ENCODE measurements around the gene RASL11A. TPM values are rescaled to one million over a fixed set of nuclear protein-coding genes. Genes with fewer than 3 reads are reported as not detected.

Gene RASL11A
- total and polyA plus RNA-seq, 2 of the 8 experiments (the other 6 are each of a cell fraction or from before 2014, with no cell fraction given), result 2.9 to 6.8 TPM

- POLR2A ChIA-PET (ENCODE audit: partially characterized antibody), result no interaction called here
- H3K79me1 ChIP-seq (ENCODE audit: low read depth, low read length), result no peaks in the 10 kb centered on the region
- no peak overlapping the region for H2BK5ac ChIP-seq (ENCODE audit: low read depth, low read length)
- no peak overlapping the region for H3K27ac ChIP-seq (ENCODE audit: low read depth, low read length)
- H3K4ac ChIP-seq (replicated peaks; ENCODE audit: insufficient read length, low read depth, low read length), result no peak overlapping the region
- H4K8ac ChIP-seq (ENCODE audit: extremely low read depth, insufficient read depth, low read length), result no peak overlapping the region
- H3K56ac ChIP-seq (replicated peaks; ENCODE audit: insufficient read length, low read depth, low read length), result no peak overlapping the region
- H2AFZ ChIP-seq (ENCODE audit: low read length), result no peak overlapping the region
- H3K9ac ChIP-seq (replicated peaks in 1 of 4; ENCODE audit: extremely low read depth in 1 of 4, low read depth in 3 of 4, low read length in 3 of 4), result no peak overlapping the region
- TF ChIP-seq KDM5A (IDR thresholded peaks at IDR 0.05; ENCODE audit: low read length), result no peak
- TF ChIP-seq HDAC2 (IDR thresholded peaks at IDR 0.05; ENCODE audit: borderline replicate concordance in 1 of 2, low read depth in 2 of 2, low read length in 2 of 2), result no peak
- no peak for TF ChIP-seq SP2 (IDR thresholded peaks at IDR 0.05; ENCODE audit: low read length)
- no peak for TF ChIP-seq CREB1 (IDR thresholded peaks at IDR 0.05)
- TF ChIP-seq TAF7 (optimal IDR thresholded peaks at IDR 0.05; ENCODE audit: borderline replicate concordance, low read depth, low read length), result no peak
- TF ChIP-seq TEAD4 (IDR thresholded peaks at IDR 0.05; ENCODE audit: low read depth, low read length), result no peak
- no peak for TF ChIP-seq JUN (IDR thresholded peaks at IDR 0.05; ENCODE audit: low read depth, low read length)
- no peak for TF ChIP-seq POLR2A (IDR thresholded peaks at IDR 0.05; ENCODE audit: control extremely low read depth in 1 of 2, low read depth in 2 of 2, low read length in 2 of 2)
- no peak for TF ChIP-seq SIN3A (conservative IDR thresholded peaks at IDR 0.05 in 1 of 2, IDR thresholded peaks at IDR 0.05 in 1 of 2; ENCODE audit: low read depth in 1 of 2, low read length in 2 of 2)
- no peak for TF ChIP-seq TAF1 (IDR thresholded peaks at IDR 0.05; ENCODE audit: low read depth, low read length)
- no peak for TF ChIP-seq KDM4A (IDR thresholded peaks at IDR 0.05; ENCODE audit: low read depth, low read length, severe bottlenecking)
- no peak for TF ChIP-seq ATF3 (IDR thresholded peaks at IDR 0.05; ENCODE audit: insufficient read depth, low read depth, low read length)
- TF ChIP-seq KDM1A (IDR thresholded peaks at IDR 0.05; ENCODE audit: borderline replicate concordance, low read length), result no peak
- TF ChIP-seq YY1 (IDR thresholded peaks at IDR 0.05; ENCODE audit: low read depth, low read length), result no peak
- no peak overlapping the region for H2BK15ac ChIP-seq (ENCODE audit: low read length)
- H3K4me3 ChIP-seq (ENCODE audit: extremely low read depth in 1 of 4, insufficient read depth in 2 of 4, low read depth in 3 of 4, low read length in 4 of 4), result no peak overlapping the region
- 85% methylated on average over 1 of the region's 1 CpG; no CpG with 5 or more reads in 1 of the 2 experiments for WGBS, 2 experiments (ENCODE audit: extremely low coverage in 1 of 2, insufficient coverage in 1 of 2, insufficient read length in 1 of 2, insufficient replicate concordance in 2 of 2, low coverage in 1 of 2, low lambda C conversion rate in 2 of 2, missing lambda C conversion rate in 1 of 2)
- no peak overlapping the region for H4K5ac ChIP-seq (ENCODE audit: insufficient read length, low read depth, low read length)
- no peak overlapping the region for H2AK5ac ChIP-seq (ENCODE audit: low read depth, low read length)
- H4K91ac ChIP-seq (replicated peaks; ENCODE audit: insufficient read length, low read length), result no peak overlapping the region
- no peak overlapping the region for H3K14ac ChIP-seq (ENCODE audit: insufficient read length)
- H3K79me2 ChIP-seq (ENCODE audit: control insufficient read depth in 1 of 2, insufficient read depth in 2 of 2, low read length in 2 of 2), result no peaks in the 10 kb centered on the region
- no peak for DNase-seq (ENCODE audit: low read depth in 1 of 2, low spot score in 2 of 2)
- no peak overlapping the region for H2BK20ac ChIP-seq (ENCODE audit: low read length)
- H3K4me2 ChIP-seq (ENCODE audit: insufficient read depth in 1 of 2, low read depth in 2 of 2, low read length in 2 of 2), result no peak overlapping the region
- no peaks in the 10 kb centered on the region for H3K27me3 ChIP-seq (replicated peaks in 1 of 4; ENCODE audit: control insufficient read depth in 3 of 4, extremely low read depth in 1 of 4, insufficient read depth in 3 of 4, low read length in 3 of 4)
- H3K9me3 ChIP-seq (ENCODE audit: insufficient read depth in 2 of 2, low read depth in 1 of 2, low read length in 1 of 2), result no peaks in the 10 kb centered on the region
- peaks cover 0 to 7% (median 0%) of the 10 kb centered on the region in 4 experiments; a peak in 3 of 7 replicates for H3K4me1 ChIP-seq (replicated peaks in 1 of 4; ENCODE audit: control insufficient read depth in 3 of 4, insufficient read depth in 4 of 4, low read length in 3 of 4)
- H3K23ac ChIP-seq (ENCODE audit: insufficient read length), result no peak overlapping the region
- CTCF ChIA-PET (ENCODE audit: partially characterized antibody), result no interaction called here
- H3K18ac ChIP-seq (ENCODE audit: extremely low read depth, low read length), result no peak overlapping the region
- no peaks in the 10 kb centered on the region for H3K23me2 ChIP-seq (ENCODE audit: low read depth, low read length)
- no peaks in the 10 kb centered on the region for H4K20me1 ChIP-seq (replicated peaks in 1 of 2; ENCODE audit: control insufficient read depth in 1 of 2, insufficient read depth in 2 of 2, low read length in 2 of 2)
- H2BK120ac ChIP-seq (replicated peaks; ENCODE audit: low read depth, low read length), result no peak overlapping the region
- no peak for FAIRE-seq
- H2BK12ac ChIP-seq (ENCODE audit: low read depth, low read length), result no peak overlapping the region
- no peaks in the 10 kb centered on the region for H3K36me3 ChIP-seq (ENCODE audit: control insufficient read depth in 2 of 4, insufficient read depth in 4 of 4, low read length in 3 of 4)
These were observed 43.1 kb downstream of the RASL11A start for GRCh38 chr13:27313770-27314169.

Measured in H1 (cell line).